NT2/D1 (cell line): ENCODE results near the gene EDC3.

Experiments
- SUZ12 ChIP-seq: IDR thresholded peaks from 2 replicates; pipeline ENCODE4 v1.6.1; 2011; ENCODE audit not compliant: insufficient read length, insufficient read depth; ENCODE audit errors: extremely low read depth
- YY1 ChIP-seq: IDR thresholded peaks from 2 replicates; pipeline ENCODE4 v1.6.1; 2011; ENCODE audit not compliant: insufficient read length, insufficient read depth
- ZNF274 ChIP-seq: IDR thresholded peaks from 2 replicates; pipeline ENCODE4 v1.6.1; 2011; ENCODE audit warnings: mild to moderate bottlenecking, low read depth, low read length

GRCh38 chr15:74618841-74619596, 76.8 kb downstream of the EDC3 start:
- TF ChIP-seq ZNF274 (no peak), YY1 (no peak), SUZ12 (no peak)
